B cell (primary cell): ENCODE results near the gene TMC7.

Experiments used
- EZH2 ChIP-seq: IDR thresholded peaks from 2 replicates; pipeline ENCODE4 v1.6.1; 2012; ENCODE audit warnings: borderline replicate concordance, low read depth, mild to moderate bottlenecking, moderate library complexity, low read length; ENCODE audit not compliant: insufficient read depth, poor library complexity, severe bottlenecking
- TF ChIP-seq, protein P1 (sequence below): fragments of 200-600 bp; IDR thresholded peaks from one replicate; pipeline ENCODE4 v1.8.0; 2022; ENCODE audit warnings: antibody characterized with exemption, mild to moderate bottlenecking

DNA sequence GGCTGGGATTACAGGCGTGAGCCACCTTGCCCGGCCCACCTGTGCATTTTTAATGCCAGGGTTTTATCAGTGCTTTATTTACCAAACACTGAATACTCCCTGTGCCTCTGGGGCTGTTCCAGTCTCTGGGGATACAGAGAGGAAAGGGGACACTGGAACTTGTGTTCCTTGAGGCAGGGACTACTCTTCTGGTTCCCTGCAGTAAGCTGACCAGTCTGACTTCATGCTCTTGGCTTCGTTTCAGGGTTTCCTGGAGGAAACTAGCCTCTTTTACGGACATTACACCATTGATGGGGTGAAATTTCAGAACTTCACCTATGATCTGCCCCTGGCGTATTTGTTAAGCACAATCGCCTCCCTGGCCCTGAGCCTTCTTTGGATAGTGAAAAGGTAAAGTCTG lies 46.2 kb downstream of the TMC7 start:
- TF ChIP-seq, protein P1, sequence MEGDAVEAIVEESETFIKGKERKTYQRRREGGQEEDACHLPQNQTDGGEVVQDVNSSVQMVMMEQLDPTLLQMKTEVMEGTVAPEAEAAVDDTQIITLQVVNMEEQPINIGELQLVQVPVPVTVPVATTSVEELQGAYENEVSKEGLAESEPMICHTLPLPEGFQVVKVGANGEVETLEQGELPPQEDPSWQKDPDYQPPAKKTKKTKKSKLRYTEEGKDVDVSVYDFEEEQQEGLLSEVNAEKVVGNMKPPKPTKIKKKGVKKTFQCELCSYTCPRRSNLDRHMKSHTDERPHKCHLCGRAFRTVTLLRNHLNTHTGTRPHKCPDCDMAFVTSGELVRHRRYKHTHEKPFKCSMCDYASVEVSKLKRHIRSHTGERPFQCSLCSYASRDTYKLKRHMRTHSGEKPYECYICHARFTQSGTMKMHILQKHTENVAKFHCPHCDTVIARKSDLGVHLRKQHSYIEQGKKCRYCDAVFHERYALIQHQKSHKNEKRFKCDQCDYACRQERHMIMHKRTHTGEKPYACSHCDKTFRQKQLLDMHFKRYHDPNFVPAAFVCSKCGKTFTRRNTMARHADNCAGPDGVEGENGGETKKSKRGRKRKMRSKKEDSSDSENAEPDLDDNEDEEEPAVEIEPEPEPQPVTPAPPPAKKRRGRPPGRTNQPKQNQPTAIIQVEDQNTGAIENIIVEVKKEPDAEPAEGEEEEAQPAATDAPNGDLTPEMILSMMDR, result no peak
- no peak for TF ChIP-seq EZH2
